ENCODE measurements around the gene GPX2. TPM values are rescaled to one million over a fixed set of nuclear protein-coding genes. Genes with fewer than 3 reads are reported as not detected.

GPX2 gene
- total and polyA plus RNA-seq, 2 of the 8 experiments (the other 6 are each of a cell fraction or from before 2014, with no cell fraction given): 0.30 to 0.89 TPM

DNA sequence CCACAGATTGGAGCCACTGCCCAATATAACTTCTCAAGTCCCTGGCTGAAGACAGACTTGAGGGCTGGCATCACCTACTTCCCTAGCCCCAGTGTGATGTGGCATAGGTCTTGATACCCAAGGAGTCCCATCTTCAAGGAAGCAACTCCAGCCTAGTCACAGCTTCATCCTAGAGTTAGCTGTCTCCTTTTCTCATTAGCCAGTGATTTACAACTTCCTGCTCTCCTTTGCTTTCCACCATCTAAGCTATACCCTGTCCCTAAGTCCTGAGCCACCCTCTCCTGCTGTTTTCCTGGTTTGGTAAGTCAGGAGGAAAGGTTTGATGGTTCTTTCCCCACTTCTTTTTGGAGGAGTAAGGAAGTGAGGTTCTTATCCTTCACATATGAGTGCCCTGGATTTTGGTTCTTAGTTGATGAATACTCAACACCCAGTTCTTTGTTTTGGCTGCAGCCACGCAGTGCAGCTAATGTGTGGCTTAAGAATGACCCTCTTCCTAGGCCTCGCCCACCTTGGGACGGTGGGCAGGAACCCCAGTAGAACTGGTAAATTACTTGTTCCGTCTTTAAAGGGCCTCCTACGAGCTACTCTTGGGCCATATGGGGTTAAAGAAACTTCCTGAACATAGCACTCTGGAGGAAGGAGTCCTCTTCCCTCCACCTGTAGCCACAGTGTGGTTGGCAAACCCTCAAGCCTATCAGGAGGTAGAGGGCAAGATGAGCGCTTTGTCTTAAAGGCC lies 3.9 kb upstream of the GPX2 start (continued):
- TF ChIP-seq ASH2L (IDR thresholded peaks at IDR 0.05; ENCODE audit: low read length) (no peak), TBP (IDR thresholded peaks at IDR 0.05; ENCODE audit: low read depth, low read length) (no peak), TAF7 (optimal IDR thresholded peaks at IDR 0.05; ENCODE audit: borderline replicate concordance, low read depth, low read length) (no peak)
